Measurements from ENCODE around the gene GTPBP1.

Gene GTPBP1

GRCh38 chr22:38705235-38706100, at the start of gene GTPBP1:
Gene GTPBP1 (plus strand): TSS chr22:38705944. CDS start chr22:38705956, 12 bp downstream.
- H3K9me3 Mint-ChIP-seq (ENCODE audit: low read depth), result no peaks in the 10 kb centered on the region
- H3K4me1 Mint-ChIP-seq (ENCODE audit: low read depth), result peaks cover 57% of the 10 kb centered on the region
- H3K27me3 Mint-ChIP-seq, result no peaks in the 10 kb centered on the region
- peak within 1 kb of the TSS; percentile 95 for H3K27ac Mint-ChIP-seq
- peak within 1 kb of the TSS; percentile 94 for H3K4me3 Mint-ChIP-seq
- peaks cover 2% of the 10 kb centered on the region for H3K36me3 Mint-ChIP-seq

GRCh38 chr22:38656256-38657044, 49.3 kb upstream of the GTPBP1 start, which contains the start of the genes CBY1 and FAM227A:
Gene CBY1 (plus strand): TSS chr22:38656638. CDS start chr22:38668055, 11,417 bp downstream.
Gene FAM227A (minus strand): TSS chr22:38656392. CDS start chr22:38650168, 6,224 bp downstream.
- H3K27ac Mint-ChIP-seq, result peak within 1 kb of the TSS; percentile 98
- no peaks in the 10 kb centered on the region for H3K9me3 Mint-ChIP-seq (ENCODE audit: low read depth)
- peaks cover 15% of the 10 kb centered on the region for H3K4me1 Mint-ChIP-seq (ENCODE audit: low read depth)
- H3K4me3 Mint-ChIP-seq, result peak within 1 kb of the TSS; percentile 94
- no peaks in the 10 kb centered on the region for H3K36me3 Mint-ChIP-seq
- no peaks in the 10 kb centered on the region for H3K27me3 Mint-ChIP-seq

GRCh38 chr22:38657045-38657909, 48.5 kb upstream of the GTPBP1 start:
- H3K36me3 Mint-ChIP-seq, result no peaks in the 10 kb centered on the region
- H3K4me3 Mint-ChIP-seq, result peak overlapping the region; percentile 94
- H3K27me3 Mint-ChIP-seq, result no peaks in the 10 kb centered on the region
- no peaks in the 10 kb centered on the region for H3K9me3 Mint-ChIP-seq (ENCODE audit: low read depth)
- H3K4me1 Mint-ChIP-seq (ENCODE audit: low read depth), result peaks cover 15% of the 10 kb centered on the region
- H3K27ac Mint-ChIP-seq, result peak overlapping the region; percentile 98

- H3K9me3 Mint-ChIP-seq (ENCODE audit: low read depth), result no peaks in the 10 kb centered on the region
- no peak overlapping the region for H3K4me3 Mint-ChIP-seq
- no peaks in the 10 kb centered on the region for H3K27me3 Mint-ChIP-seq
- no peaks in the 10 kb centered on the region for H3K4me1 Mint-ChIP-seq (ENCODE audit: low read depth)
- H3K27ac Mint-ChIP-seq, result no peak overlapping the region
- H3K36me3 Mint-ChIP-seq, result peaks cover 4% of the 10 kb centered on the region
Observed at GRCh38 chr22:38674888-38675287, 30.9 kb upstream of the GTPBP1 start.

- no peaks in the 10 kb centered on the region for H3K27me3 Mint-ChIP-seq
- H3K9me3 Mint-ChIP-seq (ENCODE audit: low read depth), result no peaks in the 10 kb centered on the region
- peaks cover 4% of the 10 kb centered on the region for H3K36me3 Mint-ChIP-seq
- H3K27ac Mint-ChIP-seq, result no peak overlapping the region
- no peaks in the 10 kb centered on the region for H3K4me1 Mint-ChIP-seq (ENCODE audit: low read depth)
- H3K4me3 Mint-ChIP-seq, result no peak overlapping the region
Observed at GRCh38 chr22:38675833-38676232, 29.9 kb upstream of the GTPBP1 start.

GRCh38 chr22:38681582-38682335, 24.0 kb upstream of the GTPBP1 start, which contains the start of gene TOMM22:
Gene TOMM22 (plus strand): TSS chr22:38681957. CDS start chr22:38681979, 22 bp downstream.
- H3K4me1 Mint-ChIP-seq (ENCODE audit: low read depth), result peaks cover 16% of the 10 kb centered on the region
- no peaks in the 10 kb centered on the region for H3K9me3 Mint-ChIP-seq (ENCODE audit: low read depth)
- peak within 1 kb of the TSS; percentile 99 for H3K4me3 Mint-ChIP-seq
- H3K27ac Mint-ChIP-seq, result peak within 1 kb of the TSS; percentile 99
- H3K27me3 Mint-ChIP-seq, result no peaks in the 10 kb centered on the region
- peaks cover 3% of the 10 kb centered on the region for H3K36me3 Mint-ChIP-seq

- Mint-ChIP-seq H3K4me1 (ENCODE audit: low read depth) (peaks cover 16% of the 10 kb centered on the region), H3K27ac (no peak overlapping the region), H3K27me3 (no peaks in the 10 kb centered on the region), H3K4me3 (no peak overlapping the region), H3K36me3 (peaks cover 5% of the 10 kb centered on the region), H3K9me3 (ENCODE audit: low read depth) (no peaks in the 10 kb centered on the region)
Observed at GRCh38 chr22:38684895-38685294, 20.8 kb upstream of the GTPBP1 start.

GRCh38 chr22:38685761-38686160, 20.0 kb upstream of the GTPBP1 start:
- no peaks in the 10 kb centered on the region for H3K27me3 Mint-ChIP-seq
- H3K27ac Mint-ChIP-seq, result no peak overlapping the region
- H3K4me3 Mint-ChIP-seq, result no peak overlapping the region
- H3K9me3 Mint-ChIP-seq (ENCODE audit: low read depth), result no peaks in the 10 kb centered on the region
- peaks cover 5% of the 10 kb centered on the region for H3K36me3 Mint-ChIP-seq
- H3K4me1 Mint-ChIP-seq (ENCODE audit: low read depth), result peaks cover 16% of the 10 kb centered on the region

- H3K27ac Mint-ChIP-seq, result no peak overlapping the region
- peaks cover 5% of the 10 kb centered on the region for H3K36me3 Mint-ChIP-seq
- no peaks in the 10 kb centered on the region for H3K9me3 Mint-ChIP-seq (ENCODE audit: low read depth)
- no peak overlapping the region for H3K4me3 Mint-ChIP-seq
- H3K4me1 Mint-ChIP-seq (ENCODE audit: low read depth), result peaks cover 10% of the 10 kb centered on the region
- H3K27me3 Mint-ChIP-seq, result no peaks in the 10 kb centered on the region
Observed at GRCh38 chr22:38689651-38690050, 16.1 kb upstream of the GTPBP1 start.

- H3K36me3 Mint-ChIP-seq, result peaks cover 12% of the 10 kb centered on the region
- H3K4me1 Mint-ChIP-seq (ENCODE audit: low read depth), result peaks cover 47% of the 10 kb centered on the region
- H3K9me3 Mint-ChIP-seq (ENCODE audit: low read depth), result no peaks in the 10 kb centered on the region
- no peak overlapping the region for H3K27ac Mint-ChIP-seq
- H3K4me3 Mint-ChIP-seq, result no peak overlapping the region
- no peaks in the 10 kb centered on the region for H3K27me3 Mint-ChIP-seq
Observed at GRCh38 chr22:38694049-38694448, 11.7 kb upstream of the GTPBP1 start.

- H3K4me3 Mint-ChIP-seq, result peak overlapping the region; percentile 35
- H3K27me3 Mint-ChIP-seq, result no peaks in the 10 kb centered on the region
- peaks cover 12% of the 10 kb centered on the region for H3K36me3 Mint-ChIP-seq
- H3K9me3 Mint-ChIP-seq (ENCODE audit: low read depth), result no peaks in the 10 kb centered on the region
- H3K27ac Mint-ChIP-seq, result peak overlapping the region; percentile 7
- H3K4me1 Mint-ChIP-seq (ENCODE audit: low read depth), result peaks cover 56% of the 10 kb centered on the region
Observed at GRCh38 chr22:38694940-38695339, 10.8 kb upstream of the GTPBP1 start.

- Mint-ChIP-seq H3K4me1 (ENCODE audit: low read depth) (peaks cover 61% of the 10 kb centered on the region), H3K36me3 (peaks cover 12% of the 10 kb centered on the region), H3K27me3 (no peaks in the 10 kb centered on the region), H3K9me3 (ENCODE audit: low read depth) (no peaks in the 10 kb centered on the region), H3K27ac (peak overlapping the region; percentile 90), H3K4me3 (peak overlapping the region; percentile 94)
Observed at GRCh38 chr22:38696606-38697424, 8.9 kb upstream of the GTPBP1 start.

- Mint-ChIP-seq H3K27me3 (no peaks in the 10 kb centered on the region), H3K9me3 (ENCODE audit: low read depth) (no peaks in the 10 kb centered on the region), H3K4me1 (ENCODE audit: low read depth) (peaks cover 61% of the 10 kb centered on the region), H3K27ac (peak overlapping the region; percentile 90), H3K4me3 (peak overlapping the region; percentile 94), H3K36me3 (peaks cover 12% of the 10 kb centered on the region)
Observed at GRCh38 chr22:38697425-38698089, 8.2 kb upstream of the GTPBP1 start.
